ENCODE measurements around the gene OR2F1.

DNA sequence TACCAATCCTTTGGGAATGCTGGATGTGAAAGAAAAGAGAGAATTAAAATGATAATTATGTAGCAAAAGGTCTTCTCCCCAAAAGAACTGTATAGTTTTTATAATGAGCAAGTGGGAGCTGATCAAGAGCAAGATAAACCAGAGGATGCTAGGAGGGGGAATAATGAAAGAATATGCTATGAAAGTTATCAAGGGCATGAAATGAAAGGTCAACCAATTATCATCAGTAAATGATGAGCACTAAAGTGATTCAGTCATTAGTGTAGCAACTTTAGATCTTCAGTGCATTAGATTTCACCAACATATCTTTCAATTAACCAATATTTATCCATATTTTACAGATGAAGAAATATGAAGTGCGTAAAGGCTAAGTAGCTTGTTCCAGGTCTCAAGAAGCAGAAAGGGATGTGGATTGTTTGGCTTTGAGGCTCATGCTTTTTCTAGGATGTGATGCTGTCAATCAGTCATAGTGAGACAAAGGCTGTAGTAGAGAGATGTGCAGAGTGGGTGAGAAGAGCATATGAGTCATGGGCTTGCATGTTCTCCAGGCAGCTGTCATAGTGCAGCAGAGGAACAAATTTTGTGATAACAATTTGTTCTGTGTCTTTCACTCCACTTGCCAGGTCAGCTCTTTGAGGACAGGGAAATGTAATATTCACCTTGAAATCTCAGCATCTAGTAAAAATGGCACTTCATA, 25.3 kb upstream of the OR2F1 start:
- TF ChIP-seq, protein P1, sequence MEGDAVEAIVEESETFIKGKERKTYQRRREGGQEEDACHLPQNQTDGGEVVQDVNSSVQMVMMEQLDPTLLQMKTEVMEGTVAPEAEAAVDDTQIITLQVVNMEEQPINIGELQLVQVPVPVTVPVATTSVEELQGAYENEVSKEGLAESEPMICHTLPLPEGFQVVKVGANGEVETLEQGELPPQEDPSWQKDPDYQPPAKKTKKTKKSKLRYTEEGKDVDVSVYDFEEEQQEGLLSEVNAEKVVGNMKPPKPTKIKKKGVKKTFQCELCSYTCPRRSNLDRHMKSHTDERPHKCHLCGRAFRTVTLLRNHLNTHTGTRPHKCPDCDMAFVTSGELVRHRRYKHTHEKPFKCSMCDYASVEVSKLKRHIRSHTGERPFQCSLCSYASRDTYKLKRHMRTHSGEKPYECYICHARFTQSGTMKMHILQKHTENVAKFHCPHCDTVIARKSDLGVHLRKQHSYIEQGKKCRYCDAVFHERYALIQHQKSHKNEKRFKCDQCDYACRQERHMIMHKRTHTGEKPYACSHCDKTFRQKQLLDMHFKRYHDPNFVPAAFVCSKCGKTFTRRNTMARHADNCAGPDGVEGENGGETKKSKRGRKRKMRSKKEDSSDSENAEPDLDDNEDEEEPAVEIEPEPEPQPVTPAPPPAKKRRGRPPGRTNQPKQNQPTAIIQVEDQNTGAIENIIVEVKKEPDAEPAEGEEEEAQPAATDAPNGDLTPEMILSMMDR (IDR thresholded peaks at IDR 0.05) = no peak
- TF ChIP-seq POLR2A (IDR thresholded peaks at IDR 0.05) (no peak), EP300 (IDR thresholded peaks at IDR 0.05) (no peak)

Measured in suprapubic skin (tissue), 3 donors.